Measurements from ENCODE around the gene CDC14B.

Gene CDC14B

GRCh38 chr9:96476013-96476412 is 143.6 kb downstream of the CDC14B start:
- Mint-ChIP-seq H3K36me3 (ENCODE audit: low read depth) (peaks cover 10% of the 10 kb centered on the region), H3K4me3 (no peak overlapping the region)

DNA sequence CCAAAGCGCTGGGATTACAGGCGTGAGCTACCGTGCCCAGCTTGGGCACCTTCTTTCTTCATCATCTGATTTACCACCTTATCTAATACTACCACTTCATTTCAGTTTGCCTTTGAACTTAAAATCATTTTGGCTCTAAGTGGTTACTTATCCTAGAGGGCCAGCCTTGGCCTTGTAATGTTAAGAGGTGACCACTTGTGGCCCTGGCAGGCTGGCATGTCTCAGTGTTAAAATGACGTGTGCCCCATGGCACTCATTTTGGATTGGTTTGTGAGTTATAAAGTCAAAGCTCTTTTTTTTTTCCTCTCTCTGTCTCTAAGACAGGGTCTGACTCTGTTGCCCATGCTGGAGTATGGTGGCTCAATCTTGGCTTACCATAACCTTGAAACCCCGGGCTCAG is 151.9 kb downstream of the CDC14B start:
- Mint-ChIP-seq H3K4me1 (ENCODE audit: low read depth) (no peaks in the 10 kb centered on the region), H3K9me3 (no peaks in the 10 kb centered on the region), H3K36me3 (ENCODE audit: low read depth) (peaks cover 8% of the 10 kb centered on the region), H3K27me3 (ENCODE audit: low read depth) (no peaks in the 10 kb centered on the region), H3K27ac (no peak overlapping the region), H3K4me3 (no peak overlapping the region)

More at GRCh38 chr9:96476013-96476412, 143.6 kb downstream of the CDC14B start:
- Mint-ChIP-seq H3K4me1 (ENCODE audit: low read depth) (peaks cover 6% of the 10 kb centered on the region), H3K27me3 (ENCODE audit: low read depth) (no peaks in the 10 kb centered on the region), H3K9me3 (no peaks in the 10 kb centered on the region), H3K27ac (no peak overlapping the region)

DNA sequence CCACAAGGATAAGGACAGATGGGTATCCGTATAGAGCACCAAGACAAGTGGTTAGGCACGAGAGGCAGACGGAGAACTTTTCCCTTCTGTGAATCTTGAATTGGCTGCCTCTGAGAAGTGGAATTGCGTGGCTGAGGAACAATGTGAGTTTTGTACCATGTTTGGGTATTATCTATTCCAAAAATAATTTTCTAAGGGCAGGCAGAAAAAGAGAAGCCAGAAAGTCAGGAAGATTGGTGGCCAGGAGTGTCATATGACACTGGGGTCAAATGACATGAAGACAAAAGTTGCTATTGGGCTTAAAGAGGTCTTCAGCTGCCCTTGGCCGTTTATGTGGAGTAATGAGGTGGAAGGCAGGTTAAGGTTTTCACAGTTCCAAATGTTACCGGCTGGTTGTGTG is 155.2 kb downstream of the CDC14B start:
- Mint-ChIP-seq H3K4me3 (no peak overlapping the region), H3K4me1 (ENCODE audit: low read depth) (peaks cover 1% of the 10 kb centered on the region), H3K36me3 (ENCODE audit: low read depth) (peaks cover 7% of the 10 kb centered on the region), H3K27ac (no peak overlapping the region), H3K27me3 (ENCODE audit: low read depth) (no peaks in the 10 kb centered on the region), H3K9me3 (no peaks in the 10 kb centered on the region)

DNA sequence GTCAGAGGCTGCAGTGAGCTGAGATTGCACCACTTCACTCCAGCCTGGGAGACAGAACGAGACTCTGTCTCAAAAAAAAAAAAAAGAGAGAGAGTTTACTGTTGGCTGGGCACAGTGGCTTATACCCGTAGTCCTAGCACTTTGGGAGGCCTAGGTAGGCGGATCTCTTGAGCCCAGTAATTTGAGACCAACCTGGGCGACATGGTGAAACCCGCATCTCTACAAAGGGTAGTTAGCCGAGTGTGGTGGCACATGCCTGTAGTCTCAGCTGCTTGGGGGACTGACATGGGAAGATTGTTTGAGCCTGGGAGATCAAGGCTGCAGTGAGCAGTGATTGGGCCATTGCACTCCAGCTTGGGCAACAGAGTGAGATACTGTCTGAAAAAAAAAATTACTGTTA is 157.1 kb downstream of the CDC14B start:
- Mint-ChIP-seq H3K4me1 (ENCODE audit: low read depth) (peaks cover 8% of the 10 kb centered on the region), H3K27me3 (ENCODE audit: low read depth) (no peaks in the 10 kb centered on the region), H3K4me3 (no peak overlapping the region), H3K36me3 (ENCODE audit: low read depth) (peaks cover 14% of the 10 kb centered on the region), H3K27ac (no peak overlapping the region), H3K9me3 (no peaks in the 10 kb centered on the region)

DNA sequence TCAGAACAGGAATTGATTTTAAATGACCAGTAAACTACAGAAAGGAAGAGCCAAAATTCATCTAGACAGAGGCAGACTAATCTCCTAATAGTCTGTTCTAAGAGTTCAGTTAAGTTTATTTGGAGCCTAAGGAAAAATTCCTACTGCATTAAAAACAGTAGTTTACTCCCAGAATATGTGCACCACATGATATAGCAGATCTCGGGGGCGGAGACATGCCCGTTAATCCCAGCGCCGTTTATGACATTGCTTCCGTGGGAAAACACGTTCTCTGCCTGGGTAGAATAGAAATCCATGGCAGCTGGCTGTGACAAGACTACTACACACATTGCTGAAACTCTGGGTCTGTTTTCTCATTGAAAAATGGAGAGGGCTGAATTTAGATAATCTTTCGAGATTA is 158.3 kb downstream of the CDC14B start:
- Mint-ChIP-seq H3K4me1 (ENCODE audit: low read depth) (peaks cover 8% of the 10 kb centered on the region), H3K4me3 (no peak overlapping the region), H3K36me3 (ENCODE audit: low read depth) (peaks cover 14% of the 10 kb centered on the region), H3K27ac (no peak overlapping the region), H3K9me3 (no peaks in the 10 kb centered on the region), H3K27me3 (ENCODE audit: low read depth) (no peaks in the 10 kb centered on the region)

- Mint-ChIP-seq H3K4me3 (no peak overlapping the region), H3K27me3 (ENCODE audit: low read depth) (no peaks in the 10 kb centered on the region), H3K36me3 (ENCODE audit: low read depth) (peaks cover 14% of the 10 kb centered on the region), H3K9me3 (no peaks in the 10 kb centered on the region), H3K27ac (no peak overlapping the region), H3K4me1 (ENCODE audit: low read depth) (peaks cover 8% of the 10 kb centered on the region)
Observed at GRCh38 chr9:96460882-96461281, 158.8 kb downstream of the CDC14B start.

GRCh38 chr9:96460470-96460869 is 159.2 kb downstream of the CDC14B start:
- peaks cover 14% of the 10 kb centered on the region for H3K36me3 Mint-ChIP-seq (ENCODE audit: low read depth)
- no peaks in the 10 kb centered on the region for H3K9me3 Mint-ChIP-seq
- H3K27me3 Mint-ChIP-seq (ENCODE audit: low read depth) = no peaks in the 10 kb centered on the region
- no peak overlapping the region for H3K27ac Mint-ChIP-seq
- H3K4me3 Mint-ChIP-seq = no peak overlapping the region
- peaks cover 8% of the 10 kb centered on the region for H3K4me1 Mint-ChIP-seq (ENCODE audit: low read depth)

GRCh38 chr9:96459268-96460007 is 160.2 kb downstream of the CDC14B start:
- no peaks in the 10 kb centered on the region for H3K27me3 Mint-ChIP-seq (ENCODE audit: low read depth)
- no peaks in the 10 kb centered on the region for H3K9me3 Mint-ChIP-seq
- H3K4me3 Mint-ChIP-seq = no peak overlapping the region
- H3K4me1 Mint-ChIP-seq (ENCODE audit: low read depth) = peaks cover 8% of the 10 kb centered on the region
- H3K27ac Mint-ChIP-seq = no peak overlapping the region
- peaks cover 14% of the 10 kb centered on the region for H3K36me3 Mint-ChIP-seq (ENCODE audit: low read depth)

- Mint-ChIP-seq H3K9me3 (no peaks in the 10 kb centered on the region), H3K4me3 (no peak overlapping the region), H3K4me1 (ENCODE audit: low read depth) (peaks cover 9% of the 10 kb centered on the region), H3K36me3 (ENCODE audit: low read depth) (peaks cover 15% of the 10 kb centered on the region), H3K27me3 (ENCODE audit: low read depth) (no peaks in the 10 kb centered on the region), H3K27ac (no peak overlapping the region)
Observed at GRCh38 chr9:96458226-96458625, 161.4 kb downstream of the CDC14B start.

GRCh38 chr9:96457266-96457665 is 162.4 kb downstream of the CDC14B start:
- no peaks in the 10 kb centered on the region for H3K9me3 Mint-ChIP-seq
- peaks cover 15% of the 10 kb centered on the region for H3K36me3 Mint-ChIP-seq (ENCODE audit: low read depth)
- peaks cover 11% of the 10 kb centered on the region for H3K4me1 Mint-ChIP-seq (ENCODE audit: low read depth)
- no peak overlapping the region for H3K27ac Mint-ChIP-seq
- no peaks in the 10 kb centered on the region for H3K27me3 Mint-ChIP-seq (ENCODE audit: low read depth)
- no peak overlapping the region for H3K4me3 Mint-ChIP-seq

GRCh38 chr9:96453625-96454024 is 166.0 kb downstream of the CDC14B start:
- peaks cover 12% of the 10 kb centered on the region for H3K27me3 Mint-ChIP-seq (ENCODE audit: low read depth)
- H3K4me3 Mint-ChIP-seq = no peak overlapping the region
- no peak overlapping the region for H3K27ac Mint-ChIP-seq
- H3K9me3 Mint-ChIP-seq = no peaks in the 10 kb centered on the region
- H3K4me1 Mint-ChIP-seq (ENCODE audit: low read depth) = peaks cover 18% of the 10 kb centered on the region
- H3K36me3 Mint-ChIP-seq (ENCODE audit: low read depth) = peaks cover 5% of the 10 kb centered on the region

DNA sequence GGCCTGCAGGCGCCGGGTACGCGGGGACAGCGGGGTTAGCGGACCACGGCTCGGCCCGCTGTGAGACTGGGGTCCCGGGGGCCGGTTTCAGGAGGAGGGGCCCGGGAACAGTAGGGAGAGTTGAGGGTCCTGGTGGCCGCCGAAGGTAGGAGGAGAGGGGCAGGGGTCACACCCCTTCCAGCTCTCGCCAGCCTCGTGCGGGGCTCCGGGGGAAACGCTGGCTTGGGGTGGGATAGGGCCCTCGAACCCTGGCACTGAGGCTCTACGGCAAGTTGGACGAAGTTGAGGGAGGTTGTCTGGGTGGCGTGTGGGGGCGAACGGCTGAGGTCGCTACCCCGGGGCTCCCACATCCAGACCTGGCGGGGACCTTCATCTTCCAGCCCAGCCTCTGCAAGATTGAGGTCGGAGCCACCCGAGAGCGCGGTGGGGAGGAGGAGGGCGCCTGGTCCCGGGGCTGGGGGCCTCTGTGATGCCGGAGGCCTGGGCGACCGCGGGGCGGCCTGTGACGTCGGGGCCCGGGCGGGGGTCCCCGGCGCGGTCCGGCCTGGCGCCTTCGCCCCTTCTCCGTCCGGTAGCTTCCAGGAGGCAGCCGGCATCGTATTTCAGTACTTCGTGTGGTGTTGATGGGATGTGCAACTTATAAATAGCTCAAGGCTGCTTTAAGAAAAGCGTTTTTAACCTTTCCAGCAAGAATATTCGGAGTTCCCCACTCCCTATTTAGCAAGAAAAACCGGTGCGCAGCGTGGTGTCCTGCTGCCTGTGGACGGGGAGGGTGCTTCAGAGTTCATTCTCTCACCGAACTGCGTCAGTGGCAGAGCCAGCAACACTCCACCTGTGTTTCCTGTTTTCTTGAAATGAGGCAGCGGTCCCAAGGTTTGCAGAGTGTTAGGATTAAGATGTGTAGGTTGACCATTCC is 168.8 kb downstream of the CDC14B start:
- no peaks in the 10 kb centered on the region for H3K9me3 Mint-ChIP-seq
- H3K27me3 Mint-ChIP-seq (ENCODE audit: low read depth) = peaks cover 20% of the 10 kb centered on the region
- peak overlapping the region; percentile 85 for H3K4me3 Mint-ChIP-seq
- peaks cover 13% of the 10 kb centered on the region for H3K4me1 Mint-ChIP-seq (ENCODE audit: low read depth)
- peaks cover 1% of the 10 kb centered on the region for H3K36me3 Mint-ChIP-seq (ENCODE audit: low read depth)
- peak overlapping the region; percentile 84 for H3K27ac Mint-ChIP-seq

Data from T-helper 1 cell treated with Interleukin-12 subunit alpha and Interleukin-12 subunit beta and Interleukin-4 antibody, amounts not matched to agents 30 μg/mL and 1 μg/mL, for 36 hours (primary cell).